ENCODE data around the gene ICAM1.
A peak's percentile ranks its signal among the peaks of the same experiment; 100 is the strongest.
"Not testable (repeated sequence)": the region's sequence is repeated elsewhere in the genome, so short reads cannot be mapped to it uniquely, and the experiment has no call there.

ICAM1 gene

GRCh38 chr19:10241826-10242449 is 29.0 kb upstream of the ICAM1 start:
- not testable (repeated sequence) for DNase-seq

DNA sequence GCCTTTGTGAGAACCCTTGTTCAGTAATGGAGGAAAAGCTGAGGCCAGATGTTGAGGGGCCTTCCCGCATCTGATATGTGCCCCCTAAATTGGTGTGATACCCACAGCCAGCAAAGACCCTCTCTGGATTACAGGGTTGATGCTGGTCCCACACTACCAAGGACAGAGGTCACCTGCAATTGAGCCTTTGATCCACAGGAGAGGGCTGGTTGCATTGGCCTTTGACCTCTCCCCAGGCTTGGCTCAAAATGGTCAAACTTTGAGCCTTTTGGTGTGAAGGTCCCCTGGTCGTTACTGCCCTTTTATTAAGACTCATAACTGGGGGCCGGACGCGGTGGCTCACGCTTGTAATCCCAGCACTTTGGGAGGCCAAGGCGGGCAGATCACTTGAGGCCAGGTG is 27.3 kb upstream of the ICAM1 start:
- DNase-seq = no peak

DNA sequence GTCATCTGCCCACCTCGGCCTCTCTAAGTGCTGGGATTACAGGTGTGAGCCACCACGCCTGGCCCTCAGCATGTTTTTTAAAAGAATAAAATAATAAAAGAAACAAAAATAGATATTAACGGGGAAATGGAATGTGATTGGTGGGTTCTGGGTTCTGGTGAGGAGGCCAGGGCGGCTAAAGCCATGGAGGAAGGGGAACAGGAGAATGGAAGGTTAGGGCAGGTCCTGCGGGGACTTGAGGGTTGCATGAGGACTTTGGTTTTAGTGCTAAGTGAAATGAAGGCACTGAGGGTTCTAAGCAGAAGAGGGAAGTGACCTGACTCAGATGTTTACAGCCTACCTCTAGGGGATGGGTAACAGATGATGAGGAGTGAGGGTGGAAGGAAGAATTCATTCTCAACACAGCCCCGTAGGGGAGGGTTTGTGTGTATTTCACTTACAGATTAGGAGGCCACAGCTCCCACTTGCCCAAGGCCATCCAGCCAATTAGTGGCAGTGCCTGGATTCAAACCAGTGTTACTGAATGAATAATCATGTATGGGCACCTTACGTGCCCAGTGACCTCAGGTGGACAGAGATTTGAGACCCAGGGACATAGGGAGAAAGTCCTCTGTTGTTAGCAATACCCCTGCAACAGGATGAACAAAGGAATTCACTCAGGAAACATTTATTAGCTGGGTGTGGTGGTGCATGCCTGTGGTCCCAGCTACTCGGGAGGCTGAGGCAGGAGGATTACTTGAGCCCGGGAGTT is 25.6 kb upstream of the ICAM1 start:
- no peak for DNase-seq

- DNase-seq = no peak
These were observed 24.4 kb upstream of the ICAM1 start for GRCh38 chr19:10246511-10246910.

GRCh38 chr19:10251792-10252694 is 18.9 kb upstream of the ICAM1 start, which contains the start of gene MRPL4:
MRPL4 (plus strand) TSS chr19:10252214; CDS start chr19:10252254, 40 bp downstream.
- peak; percentile 56 to 98 (median 94) for DNase-seq

GRCh38 chr19:10252707-10253106 is 18.2 kb upstream of the ICAM1 start:
- no peak for DNase-seq

DNA sequence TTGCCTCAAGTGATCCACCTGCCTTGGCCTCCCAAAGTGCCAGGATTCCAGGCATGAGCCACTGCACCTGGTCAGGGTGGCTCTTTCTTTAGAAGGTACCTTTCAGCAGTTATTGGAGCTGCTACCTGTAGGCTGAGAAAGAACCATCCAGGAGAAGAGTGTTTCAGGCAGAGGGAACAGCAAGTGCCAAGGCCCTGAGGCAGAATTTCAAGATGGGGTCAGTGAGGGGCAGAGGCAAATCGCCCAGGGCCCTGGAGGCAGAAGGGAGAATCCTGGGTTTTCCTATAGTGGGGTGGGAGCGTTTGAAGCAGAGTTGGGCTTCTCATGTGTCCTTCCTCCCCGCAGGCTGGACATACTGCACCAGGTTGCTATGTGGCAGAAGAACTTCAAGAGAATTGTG is 16.7 kb upstream of the ICAM1 start:
- DNase-seq = no peak

- no peak for DNase-seq
These were observed 15.6 kb upstream of the ICAM1 start for GRCh38 chr19:10255358-10255757.

DNA sequence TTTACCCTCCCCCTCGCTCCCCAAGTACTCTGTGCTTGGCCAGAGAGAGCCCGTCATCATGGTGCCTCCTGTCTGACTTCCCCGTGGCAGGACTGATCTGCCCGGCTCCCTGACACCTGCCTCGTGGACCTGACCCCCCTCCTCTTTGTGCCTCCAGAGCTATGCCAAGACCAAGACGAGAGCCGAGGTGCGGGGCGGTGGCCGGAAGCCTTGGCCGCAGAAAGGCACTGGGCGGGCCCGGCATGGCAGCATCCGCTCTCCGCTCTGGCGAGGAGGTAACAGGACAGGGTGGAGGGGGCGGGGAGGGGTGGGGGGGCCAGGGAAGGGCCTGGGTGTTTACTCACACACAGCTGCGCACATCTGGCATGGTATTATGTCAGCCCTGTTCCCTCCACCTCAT is 14.4 kb upstream of the ICAM1 start:
- no peak for DNase-seq

- DNase-seq = no peak
These were observed 13.8 kb upstream of the ICAM1 start for GRCh38 chr19:10256970-10257615.

GRCh38 chr19:10258080-10258710 is 12.7 kb upstream of the ICAM1 start:
- DNase-seq = no peak

DNA sequence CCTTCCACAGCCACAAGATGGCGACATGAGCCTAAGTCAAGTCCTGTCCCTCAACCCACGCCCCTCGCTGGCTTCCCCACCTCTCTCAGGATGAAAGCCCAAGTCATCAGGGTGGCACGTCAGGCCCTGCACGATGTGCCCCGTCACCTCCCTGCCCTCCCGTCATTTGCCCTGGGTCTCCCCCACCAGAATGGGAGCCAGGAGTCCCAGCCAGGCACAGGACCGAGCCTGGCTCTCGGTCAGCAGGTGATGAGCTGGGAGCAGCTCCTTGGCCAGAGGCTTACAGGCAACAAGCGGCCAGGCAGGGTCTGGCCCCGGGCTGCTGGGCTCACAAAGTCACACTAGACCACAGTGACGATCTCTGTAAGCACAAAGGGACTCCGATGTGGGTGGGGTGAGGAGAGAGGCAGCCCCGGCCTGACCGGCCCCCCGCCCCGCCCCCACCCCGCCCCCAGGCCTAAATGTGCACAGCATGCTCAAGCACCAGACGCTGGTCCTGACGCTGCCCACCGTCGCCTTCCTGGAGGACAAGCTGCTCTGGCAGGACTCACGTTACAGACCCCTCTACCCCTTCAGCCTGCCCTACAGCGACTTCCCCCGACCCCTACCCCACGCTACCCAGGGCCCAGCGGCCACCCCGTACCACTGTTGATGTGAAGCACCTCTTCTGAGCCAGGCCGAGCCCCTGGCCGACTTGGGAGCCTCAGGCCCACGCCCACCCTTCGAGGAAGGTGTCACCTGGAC is 11.6 kb upstream of the ICAM1 start:
- DNase-seq = peak in 42 of 56 donors; percentile 4 to 79 (median 38)

DNA sequence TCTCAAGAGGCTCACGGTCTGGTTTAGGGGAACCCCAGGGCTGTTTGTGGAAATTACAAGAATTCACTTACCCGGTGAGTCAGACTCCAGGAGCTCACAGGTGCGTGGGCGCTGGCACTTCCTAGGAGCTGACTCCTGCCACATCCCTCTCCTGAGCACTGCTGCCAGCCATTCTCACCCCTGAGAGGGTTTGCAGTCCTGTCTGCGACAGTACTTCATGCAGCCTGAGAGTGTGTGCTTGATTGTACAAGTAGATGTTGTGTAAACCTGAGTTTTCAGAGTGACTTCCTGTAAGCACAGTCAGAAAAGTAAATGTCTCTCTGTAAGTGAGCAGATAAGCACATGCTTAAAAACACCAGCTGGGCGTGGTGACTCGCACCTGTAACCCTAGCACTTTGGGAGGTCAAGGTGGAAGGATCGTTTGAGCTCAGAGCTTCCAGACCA is 10.8 kb upstream of the ICAM1 start:
- DNase-seq = peak in 10 of 56 donors; percentile 1 to 35 (median 9)

- no peak for DNase-seq
These were observed 8.1 kb upstream of the ICAM1 start for GRCh38 chr19:10262771-10263170.

- DNase-seq = no peak
These were observed 4.2 kb upstream of the ICAM1 start for GRCh38 chr19:10266706-10267105.

DNA sequence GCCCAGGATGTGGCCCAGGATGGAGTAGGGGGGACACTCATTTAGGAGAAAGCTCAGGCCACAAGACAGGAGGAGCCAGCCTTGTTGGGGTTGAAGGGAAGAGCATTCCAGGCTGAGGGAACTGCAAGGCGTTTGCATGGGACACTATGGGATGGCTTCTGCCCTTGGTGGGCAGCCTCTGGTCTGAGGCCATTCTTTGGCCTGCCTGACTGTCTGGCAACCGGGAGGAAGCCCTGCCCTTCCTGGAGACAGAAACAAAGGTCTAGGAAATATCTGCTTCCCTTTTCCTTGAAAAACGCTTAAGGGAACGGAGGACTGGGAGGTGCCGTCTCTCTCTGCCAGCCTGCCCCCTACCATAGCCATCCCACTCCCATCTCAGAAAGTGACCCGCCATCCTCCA is 2.8 kb upstream of the ICAM1 start:
- no peak for DNase-seq

- DNase-seq = peak in 50 of 56 donors; percentile 11 to 81 (median 44)
These were observed 1.4 kb upstream of the ICAM1 start for GRCh38 chr19:10269333-10270179.

- DNase-seq = peak in 23 of 56 donors; percentile 4 to 59 (median 12)
These were observed 722 bp upstream of the ICAM1 start for GRCh38 chr19:10270180-10270615.

GRCh38 chr19:10271543-10272086 is 695 bp downstream of the ICAM1 start:
- peak in 1 of 56 donors; percentile 17 for DNase-seq
